ENCODE data around the gene ARAP3. TPM values are rescaled to one million over a fixed set of nuclear protein-coding genes. Genes with fewer than 3 reads are reported as not detected.

ARAP3 gene
- total RNA-seq, 1 experiment from 2014 or later: 15.1 TPM

- TF ChIP-seq TCF7L2 (IDR thresholded peaks at IDR 0.05; ENCODE audit: borderline replicate concordance, extremely low read depth, insufficient read depth, insufficient read length) (no peak), POLR2A (IDR thresholded peaks at IDR 0.05; ENCODE audit: borderline replicate concordance, extremely low read depth, insufficient read depth, insufficient read length) (no peak), CTCF (IDR thresholded peaks at IDR 0.05 in 2 of 3, conservative IDR thresholded peaks at IDR 0.05 in 1 of 3; ENCODE audit: borderline replicate concordance in 1 of 3, insufficient read depth in 1 of 3, low read depth in 2 of 3, low read length in 2 of 3) (no peak)
These were observed 47.5 kb upstream of the ARAP3 start (continued) for GRCh38 chr5:141729387-141730006.

DNA sequence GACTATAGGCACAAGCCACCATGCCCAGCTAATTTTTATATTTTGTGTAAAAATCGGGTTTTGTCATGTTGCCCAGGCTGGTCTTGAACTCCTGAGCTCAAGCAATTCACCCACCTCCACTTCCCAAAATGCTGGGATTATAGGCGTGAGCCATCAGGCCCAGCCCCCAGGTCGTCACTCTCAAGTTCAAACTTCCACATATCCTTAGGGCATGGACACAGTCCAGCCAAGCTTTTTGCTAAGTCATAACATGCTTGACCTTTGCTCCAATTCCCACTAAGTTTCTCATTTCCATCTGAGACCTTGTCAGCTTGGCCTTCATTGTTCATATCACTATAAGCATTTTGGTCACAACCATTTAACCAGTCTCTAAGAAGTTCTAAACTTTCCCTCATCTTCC lies 43.9 kb upstream of the ARAP3 start:
- Histone ChIP-seq H3K4me2 (ENCODE audit: low read length) (no peak overlapping the region), H3K79me2 (ENCODE audit: insufficient read depth, low read length) (no peaks in the 10 kb centered on the region), H3K36me3 (ENCODE audit: control insufficient read depth in 1 of 2, insufficient read depth in 2 of 2, low read length in 2 of 2) (no peaks in the 10 kb centered on the region), H3K27me3 (ENCODE audit: insufficient read depth, low read length) (no peaks in the 10 kb centered on the region), H3K9ac (ENCODE audit: low read length) (no peak overlapping the region), H3K9me2 (ENCODE audit: insufficient read depth) (no peaks in the 10 kb centered on the region), H2AFZ (ENCODE audit: low read depth, low read length, poor library complexity, severe bottlenecking) (no peak overlapping the region), H3K9me3 (ENCODE audit: control insufficient read depth in 1 of 2, insufficient read depth in 1 of 2, low read depth in 1 of 2, low read length in 2 of 2) (no peaks in the 10 kb centered on the region), H3K4me3 (replicated peaks in 1 of 2; ENCODE audit: low read depth in 1 of 2, low read length in 2 of 2) (no peak overlapping the region), H4K20me1 (ENCODE audit: insufficient read depth) (no peaks in the 10 kb centered on the region), H3K27ac (ENCODE audit: low read depth, low read length) (no peak overlapping the region), H3K4me1 (ENCODE audit: control insufficient read depth in 1 of 2, insufficient read depth in 2 of 2, low read length in 2 of 2) (no peaks in the 10 kb centered on the region)
- ChIA-PET POLR2A (no interaction called here), CTCF (no interaction called here), RAD21 (ENCODE audit: low non-redundant PET in 1 of 2, low total read pairs in 2 of 2, uncharacterized antibody in 2 of 2, unreplicated experiment in 2 of 2) (no interaction called here)
- no peak for DNase-seq (ENCODE audit: low read depth, low spot score)
- intact Hi-C loops (cut with micrococcal nuclease): no loop called here
- no peak for ATAC-seq
- no TSS peak for BruUV-seq (replicated peaks)
- TF ChIP-seq MAX (IDR thresholded peaks at IDR 0.05): no peak
- no peak for TF ChIP-seq ZFX (IDR thresholded peaks at IDR 0.05)
- no peak for TF ChIP-seq JUND (IDR thresholded peaks at IDR 0.05)
- no peak for TF ChIP-seq FOSL1 (IDR thresholded peaks at IDR 0.05; ENCODE audit: low read depth)
- TF ChIP-seq TCF7L2 (IDR thresholded peaks at IDR 0.05; ENCODE audit: borderline replicate concordance, extremely low read depth, insufficient read depth, insufficient read length): no peak
- TF ChIP-seq EZH2 (IDR thresholded peaks at IDR 0.05): no peak
- TF ChIP-seq, protein P1, sequence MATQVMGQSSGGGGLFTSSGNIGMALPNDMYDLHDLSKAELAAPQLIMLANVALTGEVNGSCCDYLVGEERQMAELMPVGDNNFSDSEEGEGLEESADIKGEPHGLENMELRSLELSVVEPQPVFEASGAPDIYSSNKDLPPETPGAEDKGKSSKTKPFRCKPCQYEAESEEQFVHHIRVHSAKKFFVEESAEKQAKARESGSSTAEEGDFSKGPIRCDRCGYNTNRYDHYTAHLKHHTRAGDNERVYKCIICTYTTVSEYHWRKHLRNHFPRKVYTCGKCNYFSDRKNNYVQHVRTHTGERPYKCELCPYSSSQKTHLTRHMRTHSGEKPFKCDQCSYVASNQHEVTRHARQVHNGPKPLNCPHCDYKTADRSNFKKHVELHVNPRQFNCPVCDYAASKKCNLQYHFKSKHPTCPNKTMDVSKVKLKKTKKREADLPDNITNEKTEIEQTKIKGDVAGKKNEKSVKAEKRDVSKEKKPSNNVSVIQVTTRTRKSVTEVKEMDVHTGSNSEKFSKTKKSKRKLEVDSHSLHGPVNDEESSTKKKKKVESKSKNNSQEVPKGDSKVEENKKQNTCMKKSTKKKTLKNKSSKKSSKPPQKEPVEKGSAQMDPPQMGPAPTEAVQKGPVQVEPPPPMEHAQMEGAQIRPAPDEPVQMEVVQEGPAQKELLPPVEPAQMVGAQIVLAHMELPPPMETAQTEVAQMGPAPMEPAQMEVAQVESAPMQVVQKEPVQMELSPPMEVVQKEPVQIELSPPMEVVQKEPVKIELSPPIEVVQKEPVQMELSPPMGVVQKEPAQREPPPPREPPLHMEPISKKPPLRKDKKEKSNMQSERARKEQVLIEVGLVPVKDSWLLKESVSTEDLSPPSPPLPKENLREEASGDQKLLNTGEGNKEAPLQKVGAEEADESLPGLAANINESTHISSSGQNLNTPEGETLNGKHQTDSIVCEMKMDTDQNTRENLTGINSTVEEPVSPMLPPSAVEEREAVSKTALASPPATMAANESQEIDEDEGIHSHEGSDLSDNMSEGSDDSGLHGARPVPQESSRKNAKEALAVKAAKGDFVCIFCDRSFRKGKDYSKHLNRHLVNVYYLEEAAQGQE (IDR thresholded peaks at IDR 0.05; ENCODE audit: low read depth): no peak
- no peak for TF ChIP-seq POLR2A (IDR thresholded peaks at IDR 0.05; ENCODE audit: borderline replicate concordance, extremely low read depth, insufficient read depth, insufficient read length)
- no peak for TF ChIP-seq CTCF (IDR thresholded peaks at IDR 0.05 in 2 of 3, conservative IDR thresholded peaks at IDR 0.05 in 1 of 3; ENCODE audit: borderline replicate concordance in 1 of 3, insufficient read depth in 1 of 3, low read depth in 2 of 3, low read length in 2 of 3)
- TF ChIP-seq EZH2phosphoT487 (IDR thresholded peaks at IDR 0.05; ENCODE audit: borderline replicate concordance): no peak
- TF ChIP-seq ZNF274 (IDR thresholded peaks at IDR 0.05; ENCODE audit: low read depth, low read length): no peak
- TF ChIP-seq, protein P2, sequence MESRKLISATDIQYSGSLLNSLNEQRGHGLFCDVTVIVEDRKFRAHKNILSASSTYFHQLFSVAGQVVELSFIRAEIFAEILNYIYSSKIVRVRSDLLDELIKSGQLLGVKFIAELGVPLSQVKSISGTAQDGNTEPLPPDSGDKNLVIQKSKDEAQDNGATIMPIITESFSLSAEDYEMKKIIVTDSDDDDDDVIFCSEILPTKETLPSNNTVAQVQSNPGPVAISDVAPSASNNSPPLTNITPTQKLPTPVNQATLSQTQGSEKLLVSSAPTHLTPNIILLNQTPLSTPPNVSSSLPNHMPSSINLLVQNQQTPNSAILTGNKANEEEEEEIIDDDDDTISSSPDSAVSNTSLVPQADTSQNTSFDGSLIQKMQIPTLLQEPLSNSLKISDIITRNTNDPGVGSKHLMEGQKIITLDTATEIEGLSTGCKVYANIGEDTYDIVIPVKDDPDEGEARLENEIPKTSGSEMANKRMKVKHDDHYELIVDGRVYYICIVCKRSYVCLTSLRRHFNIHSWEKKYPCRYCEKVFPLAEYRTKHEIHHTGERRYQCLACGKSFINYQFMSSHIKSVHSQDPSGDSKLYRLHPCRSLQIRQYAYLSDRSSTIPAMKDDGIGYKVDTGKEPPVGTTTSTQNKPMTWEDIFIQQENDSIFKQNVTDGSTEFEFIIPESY (IDR thresholded peaks at IDR 0.05; ENCODE audit: extremely low read depth, insufficient replicate concordance, low read length): no peak
- no peak for TF ChIP-seq EGR1 (IDR thresholded peaks at IDR 0.05; ENCODE audit: low read depth)
